K562 (cell line): ENCODE data around the gene MME. TPM values are rescaled to one million over a fixed set of nuclear protein-coding genes. Genes with fewer than 3 reads are reported as not detected.

ENCODE experiments used
- ATF3 ChIP-seq, 2 experiments: fragments of 450-650 bp in 1 of 2; sonication (generic) in 1 of 2; formaldehyde crosslinking in 1 of 2; IDR thresholded peaks in 1 of 2; conservative IDR thresholded peaks in 1 of 2; 2 replicates each; pipeline versions ENCODE4 v1.6.1 to v1.8.1; 2016 to 2023; ENCODE audit warnings: mild to moderate bottlenecking in 2 of 2, moderate library complexity in 2 of 2, inconsistent platforms in 1 of 2, missing genetic modification reagents in 1 of 2
- CBX1 ChIP-seq: sonication (generic); IDR thresholded peaks from 2 replicates; pipeline ENCODE4 v1.6.1; 2016; ENCODE audit warnings: antibody characterized with exemption, low read depth, mild to moderate bottlenecking
- DEAF1 ChIP-seq: fragments of 450-650 bp; formaldehyde crosslinking; IDR thresholded peaks from 2 replicates; pipeline ENCODE4 v1.4.0; 2020; ENCODE audit warnings: mild to moderate bottlenecking, moderate library complexity
- DLX4 ChIP-seq: fragments of 250-450 bp; sonication (Bioruptor Pico); IDR thresholded peaks from 2 replicates; pipeline ENCODE4 v1.6.1; 2021; ENCODE audit warnings: mild to moderate bottlenecking
- FOXO4 ChIP-seq: fragments of 450-650 bp; formaldehyde crosslinking; IDR thresholded peaks from 2 replicates; pipeline ENCODE4 v1.4.0; 2020; ENCODE audit warnings: mild to moderate bottlenecking, moderate library complexity
- HDAC2 ChIP-seq: fragments of 450-650 bp; IDR thresholded peaks from 2 replicates; pipeline ENCODE4 v1.6.1; 2016; ENCODE audit warnings: mild to moderate bottlenecking
- HIVEP1 ChIP-seq: fragments of 250-450 bp; sonication (Bioruptor Pico); IDR thresholded peaks from 2 replicates; pipeline ENCODE4 v1.4.0; 2020; ENCODE audit warnings: mild to moderate bottlenecking
- HOMEZ ChIP-seq: fragments of 250-450 bp; sonication (Bioruptor Pico); IDR thresholded peaks from 2 replicates; pipeline ENCODE4 v1.4.0; 2020; ENCODE audit warnings: mild to moderate bottlenecking, moderate library complexity
- MAZ ChIP-seq, 2 experiments: fragments of 450-650 bp in 1 of 2; sonication (generic) in 1 of 2; formaldehyde crosslinking; IDR thresholded peaks in 1 of 2; conservative IDR thresholded peaks in 1 of 2; 2 replicates each; pipeline versions ENCODE4 v1.4.0 to v1.5.0; 2020; ENCODE audit warnings: mild to moderate bottlenecking in 1 of 2, missing genetic modification reagents in 1 of 2
- MCM2 ChIP-seq: fragments of 450-650 bp; IDR thresholded peaks from 2 replicates; pipeline ENCODE4 v1.6.1; 2017; ENCODE audit warnings: low read depth, mild to moderate bottlenecking
- MEF2A ChIP-seq: IDR thresholded peaks from 2 replicates; pipeline ENCODE4 v1.6.1; 2011; ENCODE audit warnings: low read depth, mild to moderate bottlenecking, low read length, moderate library complexity; ENCODE audit not compliant: control insufficient read depth
- STAT5A ChIP-seq: IDR thresholded peaks from 2 replicates; pipeline ENCODE4 v1.6.1; 2012; ENCODE audit warnings: low read length, inconsistent platforms, borderline replicate concordance
- TBL1XR1 ChIP-seq, 2 experiments: IDR thresholded peaks; 2 replicates each; pipeline ENCODE4 v1.6.1; 2012; ENCODE audit warnings: improper control_type of control experiment in 2 of 2, low read length in 2 of 2, mild to moderate bottlenecking in 1 of 2
- TSC22D4 ChIP-seq: fragments of 450-650 bp; IDR thresholded peaks from 2 replicates; pipeline ENCODE4 v1.6.1; 2016; ENCODE audit warnings: missing genetic modification characterization, missing biosample characterization, control low read depth
- TSHZ1 ChIP-seq: fragments of 250-450 bp; sonication (Bioruptor Pico); IDR thresholded peaks from 2 replicates; pipeline ENCODE4 v1.4.0; 2020; ENCODE audit warnings: mild to moderate bottlenecking, moderate library complexity
- ZKSCAN8 ChIP-seq: fragments of 200-800 bp; sonication (Bioruptor generic); IDR thresholded peaks from 2 replicates; pipeline ENCODE4 v1.6.1; 2016; ENCODE audit warnings: missing genetic modification characterization, missing compliant biosample characterization
- ZNF184 ChIP-seq: sonication (generic); formaldehyde crosslinking; IDR thresholded peaks from 2 replicates; pipeline ENCODE4 v1.5.0; 2020; ENCODE audit warnings: missing genetic modification reagents
- ZNF785 ChIP-seq: fragments of 250-450 bp; sonication (Bioruptor Pico); IDR thresholded peaks from 2 replicates; pipeline ENCODE4 v1.4.0; 2020; ENCODE audit warnings: mild to moderate bottlenecking
- ZSCAN32 ChIP-seq: fragments of 450-650 bp; formaldehyde crosslinking; IDR thresholded peaks from 2 replicates; pipeline ENCODE4 v1.4.0; 2020; ENCODE audit warnings: mild to moderate bottlenecking, moderate library complexity
- polyA plus RNA-seq, 8 experiments: library from polyadenylated mRNA; depleted of rRNA in 4 of 8; stranded (reverse) in 5 of 8; unstranded in 3 of 8; fragments of >200 nt; fragmentation: Nextera tagmentation in 2 of 8; fragmentation: Illumina TruSeq in 1 of 8; extraction: Ambion mirVana in 2 of 8; extraction: Trizol in 1 of 8; gene quantifications; 2 replicates each; pipeline versions ENCODE4 v1.2.1 to v1.2.3, GENCODE V29; 2011 to 2014; ENCODE audit warnings: inconsistent platforms in 1 of 8, missing spikeins in 1 of 8
- total RNA-seq, 7 experiments: library from RNA; depleted of rRNA in 6 of 7; stranded (reverse); fragments of >200 nt in 6 of 7; fragmentation: Illumina TruSeq in 2 of 7; extraction: Trizol in 2 of 7; gene quantifications; 2 replicates each; pipeline versions ENCODE4 v1.2.1 to v1.2.3, GENCODE V29; 2011 to 2021; ENCODE audit warnings: low replicate concordance in 1 of 7

MME gene
- total and polyA plus RNA-seq, 9 of the 15 experiments (the other 6 are each of a cell fraction or from before 2014, with no cell fraction given): 0.80 to 8.6 (median 2.5) TPM

GRCh38 chr3:155070932-155071387 lies 9.2 kb upstream of the MME start (continued):
- TF ChIP-seq ATF3 (IDR thresholded peaks at IDR 0.05) (peak; percentile 38; the same call in 1 of the 2 replicates), ATF3 (CRISPR knock-in tag; conservative IDR thresholded peaks at IDR 0.05) (no peak), ZSCAN32 (no peak), HIVEP1 (CRISPR knock-in tag) (no peak), DLX4 (CRISPR knock-in tag) (no peak), ZNF785 (CRISPR knock-in tag) (no peak), MAZ (CRISPR knock-in tag; conservative IDR thresholded peaks at IDR 0.05 in 1 of 2, IDR thresholded peaks at IDR 0.05 in 1 of 2) (no peak), MEF2A (no peak), DEAF1 (CRISPR knock-in tag) (no peak), TSC22D4 (tag) (no peak), ZNF184 (no peak), CBX1 (no peak), ZKSCAN8 (CRISPR knock-in tag) (no peak), MCM2 (no peak), TBL1XR1 (IDR thresholded peaks at IDR 0.05; ENCODE audit: low read length in 2 of 2) (no peak), HOMEZ (CRISPR knock-in tag) (no peak), HDAC2 (no peak), TSHZ1 (CRISPR knock-in tag) (no peak), STAT5A (no peak), FOXO4 (CRISPR knock-in tag) (no peak)
